Dedifferentiated amniotic fluid mesenchymal stem cell (primary cell): ENCODE results near the gene SNTB2.
A peak's percentile ranks its signal among the peaks of the same experiment; 100 is the strongest.
"Not testable (repeated sequence)": the region's sequence is repeated elsewhere in the genome, so short reads cannot be mapped to it uniquely, and the experiment has no call there.

Source experiments
- DNase-seq: peaks from one replicate; pipeline ENCODE4 v3.0.0-alpha.2; 2016; ENCODE audit errors: extremely low spot score

Gene SNTB2

DNA sequence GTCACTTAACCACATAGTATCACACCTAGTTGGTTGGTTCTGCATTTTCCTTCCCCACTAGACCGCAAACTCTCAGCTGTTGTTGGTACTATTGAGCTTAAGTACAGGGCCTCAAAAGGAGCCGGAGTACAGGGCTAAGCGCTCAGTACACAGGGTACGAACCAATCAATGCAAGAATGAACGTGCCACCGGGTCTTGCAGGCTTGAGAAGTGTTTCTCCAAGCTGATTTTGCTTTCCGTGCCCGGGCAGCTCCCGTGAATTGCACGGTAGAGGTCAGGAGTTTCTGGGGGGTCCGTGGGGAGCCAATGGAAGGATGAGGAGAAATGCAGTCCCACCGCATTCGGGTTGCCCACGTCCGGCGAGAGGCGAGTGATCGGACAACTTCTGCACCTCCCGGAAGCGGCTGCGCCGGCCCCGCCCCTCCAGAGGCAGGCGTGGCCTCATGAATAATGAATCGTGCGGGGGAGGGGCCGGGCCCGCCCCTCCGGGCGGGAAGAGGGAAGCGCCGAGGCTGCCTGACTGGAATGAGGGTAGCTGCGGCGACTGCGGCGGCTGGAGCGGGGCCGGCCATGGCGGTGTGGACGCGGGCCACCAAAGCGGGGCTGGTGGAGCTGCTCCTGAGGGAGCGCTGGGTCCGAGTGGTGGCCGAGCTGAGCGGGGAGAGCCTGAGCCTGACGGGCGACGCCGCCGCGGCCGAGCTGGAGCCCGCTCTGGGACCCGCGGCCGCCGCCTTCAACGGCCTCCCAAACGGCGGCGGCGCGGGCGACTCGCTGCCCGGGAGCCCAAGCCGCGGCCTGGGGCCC lies at the start of gene SNTB2:
SNTB2 (plus strand) TSS at position 523 of the 804 bp plus-strand sequence; CDS start at position 526, 3 bp downstream.
- peak; percentile 88 for DNase-seq

DNA sequence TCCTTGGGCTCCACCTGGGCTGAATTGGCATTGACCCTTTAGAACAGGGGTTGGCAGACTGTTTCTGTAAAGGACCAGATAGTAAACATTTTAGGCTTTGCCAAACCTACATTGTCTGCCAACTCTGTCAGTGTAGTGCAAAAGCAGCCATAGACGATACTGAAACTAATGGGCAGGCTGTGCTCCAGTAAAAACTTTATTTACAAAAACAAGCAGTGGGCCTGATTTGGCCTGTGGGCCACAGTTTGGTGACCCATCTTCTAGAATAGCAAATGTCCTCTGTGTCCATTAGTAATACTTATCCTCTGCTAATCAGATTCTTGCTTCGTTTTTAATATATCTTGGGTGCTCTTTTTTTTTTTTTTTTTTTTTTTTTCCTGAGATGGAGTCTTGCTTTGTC lies 48.4 kb upstream of the SNTB2 start:
- DNase-seq = no peak

DNA sequence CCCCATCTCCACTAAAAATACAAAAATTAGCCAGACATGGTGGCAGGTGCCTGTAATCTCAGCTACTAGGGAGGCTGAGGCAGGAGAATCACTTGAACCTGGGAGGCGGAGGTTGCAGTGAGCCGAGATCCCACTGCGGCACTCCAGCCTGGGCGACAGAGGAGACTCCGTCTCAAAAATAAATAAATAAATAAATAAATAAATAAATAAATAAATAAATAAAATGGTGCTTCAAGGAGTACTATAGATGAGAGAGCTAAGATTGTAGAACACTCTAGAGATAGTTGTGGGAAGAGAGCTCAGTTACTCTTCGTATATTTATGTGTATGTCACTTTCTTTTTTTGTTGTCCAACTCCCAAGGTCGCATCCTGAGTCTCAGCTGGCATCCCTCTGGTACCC lies 47.5 kb upstream of the SNTB2 start:
- DNase-seq = not testable (repeated sequence)

DNA sequence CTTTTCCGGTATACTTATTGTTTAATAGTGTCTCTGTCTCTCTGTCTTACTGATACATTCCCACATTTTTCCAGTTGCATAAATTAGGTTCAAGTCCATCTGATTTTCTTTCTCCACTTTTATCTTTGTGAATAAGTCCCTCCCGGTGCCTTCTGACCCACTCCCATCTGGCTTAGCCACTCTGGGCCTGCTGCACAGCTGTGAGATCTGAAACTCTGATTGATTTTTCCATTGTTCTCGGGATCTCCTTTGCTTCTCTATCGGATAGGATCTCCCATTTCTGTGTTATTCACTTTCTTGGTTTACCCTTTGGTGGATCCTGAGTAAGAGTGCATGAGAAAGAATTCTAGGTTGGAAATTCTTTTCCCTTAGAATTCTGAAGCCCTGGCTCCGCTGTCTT lies 46.0 kb upstream of the SNTB2 start:
- no peak for DNase-seq

DNA sequence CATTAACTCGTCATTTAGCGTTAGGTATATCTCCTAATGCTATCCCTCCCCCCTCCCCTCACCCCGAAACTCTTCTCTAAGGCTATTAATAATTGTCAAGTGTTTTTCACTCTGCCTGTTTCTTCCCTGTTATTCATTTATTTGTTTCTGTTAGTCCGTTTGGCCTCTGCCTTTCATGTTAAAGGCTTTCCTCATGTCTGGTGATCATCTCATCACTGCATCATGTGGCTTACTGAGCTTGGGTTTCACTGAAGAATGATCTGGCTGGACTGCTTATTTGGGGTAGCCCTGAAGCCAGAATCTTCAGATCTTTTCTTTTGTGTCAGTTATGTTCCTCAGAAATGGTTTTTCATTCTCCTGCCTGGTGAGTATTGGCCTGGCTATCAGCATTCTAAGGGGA lies 45.0 kb upstream of the SNTB2 start:
- DNase-seq = no peak

DNA sequence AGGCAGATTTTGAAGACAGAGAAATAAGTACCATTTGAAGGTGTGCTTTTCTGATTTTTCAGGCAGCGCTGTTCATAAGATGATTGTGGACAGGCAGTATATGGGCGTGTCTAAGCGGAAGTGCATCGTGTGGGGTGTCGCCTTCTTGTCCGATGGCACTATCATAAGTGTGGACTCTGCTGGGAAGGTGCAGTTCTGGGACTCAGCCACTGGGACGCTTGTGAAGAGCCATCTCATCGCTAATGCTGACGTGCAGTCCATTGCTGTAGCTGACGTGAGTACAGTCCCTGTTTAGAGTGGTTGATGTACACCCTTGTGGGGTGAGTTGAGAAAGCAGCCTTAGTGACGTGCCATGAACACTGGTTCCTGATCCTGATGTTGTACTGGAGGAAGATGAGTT lies 43.8 kb upstream of the SNTB2 start:
- no peak for DNase-seq

DNA sequence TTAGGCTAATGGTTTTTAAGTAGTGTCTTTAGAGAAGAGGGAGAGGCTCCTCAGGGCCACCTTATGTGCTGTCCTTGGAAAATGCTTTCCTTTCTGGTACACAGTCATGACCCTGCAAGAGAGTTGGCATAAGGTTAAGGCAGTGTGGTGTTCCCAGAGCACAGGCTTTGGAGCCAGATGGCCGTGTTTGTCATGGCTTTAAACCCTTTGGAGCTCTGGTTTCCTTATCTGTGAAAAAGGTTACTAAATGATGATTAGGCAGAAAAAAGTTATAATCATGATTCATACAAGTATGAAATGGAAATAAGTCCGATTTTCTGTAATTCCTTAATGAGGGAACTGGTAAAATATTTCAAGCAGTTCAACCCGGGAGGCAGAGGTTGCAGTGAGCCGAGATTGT lies 41.3 kb upstream of the SNTB2 start:
- DNase-seq = no peak

DNA sequence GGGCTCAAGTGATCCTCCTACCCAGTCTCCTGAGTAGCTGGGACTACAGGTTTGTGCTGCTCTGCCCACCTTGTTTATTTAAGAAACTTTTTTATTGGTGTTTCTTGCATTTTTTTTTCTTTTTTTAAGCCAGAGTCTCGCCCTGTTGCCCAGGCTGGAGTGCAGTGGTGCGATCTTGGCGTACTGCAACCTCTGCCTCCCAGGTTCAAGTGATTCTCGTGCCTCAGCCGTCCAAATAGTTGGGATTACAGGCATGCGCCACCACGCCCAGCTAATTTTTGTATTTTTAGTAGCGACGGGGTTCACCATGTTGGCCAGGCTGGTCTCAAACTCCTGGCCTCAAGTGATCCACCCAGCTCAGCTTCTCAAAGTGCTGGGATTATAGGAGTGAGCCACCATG lies 37.3 kb upstream of the SNTB2 start:
- not testable (repeated sequence) for DNase-seq

DNA sequence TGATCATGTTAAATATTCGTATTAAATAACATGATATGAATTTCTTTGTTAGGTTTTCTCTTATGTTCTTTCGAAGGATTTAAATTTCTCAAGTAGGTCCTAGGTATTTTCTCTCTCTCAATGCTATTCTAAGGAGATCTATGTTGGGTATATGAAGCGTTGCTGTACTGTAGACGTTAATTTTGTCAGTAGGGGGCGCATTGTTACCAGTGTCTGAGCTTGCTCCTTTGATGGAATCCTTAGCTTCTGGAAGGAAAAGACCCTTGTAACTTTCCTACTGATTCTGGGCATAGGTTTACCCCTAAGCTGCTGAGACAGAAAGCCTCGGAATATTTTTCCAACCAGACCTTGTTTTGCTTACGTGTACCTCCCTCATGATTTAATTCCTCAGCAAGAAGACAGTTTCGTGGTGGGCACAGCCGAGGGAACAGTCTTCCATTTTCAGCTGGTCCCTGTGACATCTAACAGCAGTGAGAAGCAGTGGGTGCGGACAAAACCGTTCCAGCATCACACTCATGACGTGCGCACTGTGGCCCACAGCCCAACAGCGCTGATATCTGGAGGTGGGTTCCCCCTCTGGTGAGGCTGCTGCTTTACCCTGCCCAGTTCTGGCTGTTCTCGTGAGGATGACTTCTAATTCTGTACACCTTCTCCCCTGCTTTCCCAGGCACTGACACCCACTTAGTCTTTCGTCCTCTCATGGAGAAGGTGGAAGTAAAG lies 36.7 kb upstream of the SNTB2 start:
- DNase-seq = peak; percentile 79

DNA sequence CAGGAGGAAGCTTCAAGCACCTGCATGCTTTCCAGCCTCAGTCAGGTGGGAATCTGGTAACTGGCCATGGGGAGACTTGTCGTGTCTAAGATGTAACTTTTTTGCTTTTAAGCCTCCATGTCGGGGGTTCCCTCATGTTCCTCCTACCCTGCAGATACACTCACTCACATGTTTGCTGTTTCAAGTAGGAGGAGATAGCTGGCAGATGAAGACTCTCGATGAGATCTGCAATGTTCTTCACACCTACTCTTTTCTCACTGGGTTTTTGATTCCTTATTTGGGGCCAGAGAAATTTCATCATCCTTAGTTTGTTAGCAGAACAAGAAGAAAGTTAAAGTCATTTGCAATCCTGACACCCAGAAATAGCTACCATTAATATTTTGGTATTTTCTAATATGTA lies 29.8 kb upstream of the SNTB2 start:
- DNase-seq = no peak

DNA sequence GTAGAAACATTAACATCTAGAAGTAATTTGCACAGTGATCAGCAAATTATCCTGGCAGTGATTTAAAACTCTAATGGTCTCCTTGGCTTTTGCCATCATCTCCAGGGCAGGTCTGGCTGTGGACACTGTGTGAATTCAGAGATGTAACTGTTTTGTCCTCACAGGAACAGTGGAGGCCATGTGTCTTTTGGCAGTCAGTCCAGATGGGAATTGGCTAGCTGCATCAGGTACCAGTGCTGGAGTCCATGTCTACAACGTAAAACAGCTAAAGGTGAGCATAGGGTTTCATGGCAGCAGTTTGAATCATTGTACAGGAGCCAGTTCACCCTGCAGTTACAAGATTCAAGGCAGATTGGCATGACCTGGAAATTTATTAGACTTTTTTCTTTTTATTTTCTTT lies 26.8 kb upstream of the SNTB2 start:
- no peak for DNase-seq

DNA sequence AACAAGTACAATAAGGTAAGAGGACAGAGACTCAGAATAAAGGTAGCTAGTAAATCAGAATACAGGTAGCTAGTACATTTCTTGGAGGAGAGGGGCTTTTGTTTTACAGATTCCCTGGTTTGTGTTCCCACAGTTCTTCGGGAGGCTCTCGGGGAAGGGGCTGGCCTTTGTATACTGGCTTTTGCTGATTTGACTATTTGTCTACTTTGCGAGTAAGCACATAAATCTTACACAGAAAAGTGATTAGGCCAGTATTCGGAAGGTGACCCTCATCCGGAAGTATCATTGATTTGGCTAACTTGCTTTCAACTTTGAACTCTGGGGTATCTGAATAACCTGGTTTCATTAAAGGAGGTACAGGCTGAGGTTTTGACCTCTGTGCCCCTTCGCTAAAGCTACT lies 21.4 kb upstream of the SNTB2 start:
- DNase-seq = no peak

DNA sequence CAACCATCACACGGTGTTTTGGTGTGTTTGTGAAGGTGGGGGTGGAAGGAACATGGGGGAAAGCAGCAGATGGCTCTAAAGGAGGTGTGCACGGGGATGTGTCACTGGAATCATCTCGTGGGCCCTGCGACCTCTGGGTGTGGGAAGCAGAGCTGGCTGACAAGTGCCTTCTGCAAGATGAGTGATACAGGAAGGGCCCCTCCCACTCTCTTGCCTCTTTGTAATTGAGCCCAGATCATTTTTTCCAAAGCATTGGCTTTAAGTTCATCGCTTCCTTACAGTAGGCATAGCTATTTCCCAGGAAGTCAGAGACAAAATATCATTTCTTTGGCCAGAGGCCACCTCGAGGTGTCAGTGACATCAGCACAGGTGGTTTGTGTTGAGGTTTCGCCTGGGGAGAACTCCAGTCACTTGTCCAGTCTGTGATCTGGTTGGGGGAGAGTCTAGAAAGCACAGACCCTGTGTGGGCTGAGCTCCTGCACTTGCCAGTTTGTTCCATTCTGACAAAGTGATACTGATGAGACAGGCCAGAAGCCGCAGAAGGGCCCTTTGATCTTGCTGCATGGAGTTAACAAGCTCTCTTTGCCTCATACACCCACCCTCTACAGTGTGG lies 20.6 kb upstream of the SNTB2 start:
- peak; percentile 33 for DNase-seq

DNA sequence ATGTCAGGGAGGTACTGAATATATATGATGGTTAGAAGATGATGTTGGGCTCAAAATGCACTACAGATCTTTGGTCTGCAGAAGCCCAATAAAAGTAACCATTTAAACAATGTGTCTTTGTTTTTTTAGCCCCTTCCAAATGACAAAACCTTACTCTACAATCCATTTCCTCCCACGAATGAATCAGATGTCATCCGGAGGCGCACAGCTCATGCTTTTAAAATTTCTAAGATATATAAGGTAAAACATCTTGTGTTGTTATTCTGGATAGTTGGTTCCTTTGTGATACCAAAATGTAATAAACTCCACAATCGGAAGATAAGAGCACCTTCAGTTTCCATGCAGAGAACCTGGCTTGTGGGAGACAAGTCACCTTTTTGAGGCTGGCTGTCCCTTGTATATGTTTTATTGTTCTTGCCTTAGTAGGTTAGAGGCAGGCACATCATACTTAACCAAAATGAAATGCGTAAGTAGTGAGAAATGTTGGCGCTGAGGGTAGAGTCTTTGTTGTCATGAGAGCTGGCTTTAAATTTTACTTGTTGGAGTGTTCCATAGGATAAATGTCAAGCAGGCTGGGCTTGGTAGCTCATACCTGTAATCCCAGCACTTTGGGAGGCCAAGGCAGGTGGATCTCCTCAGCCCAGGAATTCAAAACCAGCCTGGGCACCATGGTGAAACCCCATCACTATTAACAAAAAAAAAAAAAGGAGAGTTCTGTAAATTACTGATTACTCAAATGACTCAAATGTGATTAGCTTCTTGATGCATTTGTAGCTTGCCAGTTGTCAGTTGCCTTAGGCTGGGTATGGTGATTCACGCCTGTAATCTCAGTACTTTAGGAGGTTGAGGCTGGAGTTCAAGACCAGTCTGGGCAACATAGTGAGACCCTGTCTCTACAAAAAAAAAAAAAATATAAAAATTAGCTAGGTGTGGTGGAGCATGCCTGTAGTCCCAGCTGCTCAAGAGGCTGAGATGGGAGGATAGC lies 19.7 kb upstream of the SNTB2 start:
- DNase-seq = no peak

DNA sequence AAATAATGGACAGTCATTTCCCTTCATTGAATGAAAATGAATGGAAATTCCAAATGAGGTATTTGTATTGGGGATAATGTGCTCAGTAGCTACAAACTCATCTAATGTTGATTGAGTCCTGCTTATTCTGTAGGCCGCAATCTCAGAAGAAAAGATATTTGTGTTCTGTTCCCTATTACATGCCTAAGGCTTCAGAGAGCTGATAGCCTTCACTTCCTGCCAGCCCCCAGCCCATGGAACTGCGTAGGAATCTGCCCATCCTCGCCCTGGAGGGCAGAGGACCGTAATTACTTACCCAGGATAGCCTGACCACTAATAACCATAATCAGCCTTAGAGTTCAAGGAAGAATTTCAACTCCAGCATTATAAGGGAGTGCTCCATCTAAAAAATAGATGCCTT lies 17.9 kb upstream of the SNTB2 start:
- no peak for DNase-seq

DNA sequence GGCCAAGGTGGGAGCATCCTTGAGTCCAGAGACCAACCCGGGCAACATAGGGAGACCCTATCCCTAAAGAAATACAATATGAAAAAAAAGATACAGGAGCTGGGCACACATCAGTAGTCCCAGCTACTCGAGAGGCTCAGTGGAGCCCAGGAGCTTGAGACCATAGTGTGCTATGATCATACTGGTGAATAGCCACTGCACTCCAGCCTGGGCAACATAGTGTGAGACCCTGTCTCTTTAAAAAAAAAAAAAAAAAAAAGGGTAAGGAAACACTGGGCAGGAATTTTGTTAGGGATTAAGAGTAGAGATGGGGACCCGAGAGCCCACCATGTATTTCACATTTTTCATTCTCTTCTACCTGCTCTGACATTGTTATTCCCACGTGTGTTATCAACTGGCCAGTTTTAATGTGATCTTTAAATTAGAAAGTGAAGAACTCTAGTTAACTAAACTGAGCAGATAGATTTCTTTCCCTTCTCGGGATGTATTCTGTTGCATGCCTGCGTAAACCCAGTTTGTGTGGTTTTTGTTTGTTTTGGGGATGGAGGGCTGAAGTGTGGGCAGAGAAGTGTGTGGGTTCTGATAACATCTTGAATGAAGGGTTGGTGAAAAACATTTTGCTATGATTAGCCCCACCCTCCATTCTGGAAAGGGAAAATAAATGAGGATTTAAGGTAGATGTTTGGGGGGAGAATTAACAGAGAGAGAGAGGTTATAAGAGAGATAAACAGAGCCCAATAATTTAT lies 17.2 kb upstream of the SNTB2 start:
- DNase-seq = no peak

DNA sequence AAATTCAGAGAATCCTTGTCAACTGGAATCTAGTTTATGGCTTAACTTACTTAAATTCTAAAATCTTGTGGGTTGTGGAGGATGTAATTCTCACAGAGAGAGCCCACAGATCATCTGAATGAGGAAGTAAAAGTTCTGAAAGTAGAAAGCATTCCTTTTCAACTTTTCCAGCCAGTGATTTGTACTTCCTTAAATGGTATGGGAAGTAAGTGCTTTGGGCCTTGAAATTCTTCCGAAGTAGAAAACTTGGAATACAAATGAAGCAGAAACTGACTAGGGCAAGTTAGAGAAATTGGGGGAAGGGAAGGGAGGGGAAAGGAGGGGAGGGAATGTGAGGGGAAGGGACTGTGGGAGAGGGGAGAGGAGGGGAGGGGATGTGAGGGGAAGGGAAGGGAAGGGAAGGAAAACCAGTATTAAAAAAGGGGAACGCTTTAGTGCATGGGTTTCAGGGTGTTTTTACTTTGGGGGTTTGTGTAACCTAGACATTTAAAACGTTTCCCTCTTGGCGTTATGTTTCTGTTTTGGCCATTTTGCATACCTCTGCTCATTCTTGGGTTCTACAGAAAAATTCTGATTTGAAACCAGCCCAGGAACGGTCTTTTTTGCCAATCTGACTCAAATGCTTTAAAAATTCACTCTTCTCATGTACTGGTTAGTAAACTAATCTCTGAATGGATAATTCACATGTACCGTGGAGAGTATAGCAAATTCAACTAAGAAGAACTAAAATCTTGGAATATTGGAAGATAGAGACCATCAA lies 15.5 kb upstream of the SNTB2 start:
- DNase-seq = peak; percentile 76

DNA sequence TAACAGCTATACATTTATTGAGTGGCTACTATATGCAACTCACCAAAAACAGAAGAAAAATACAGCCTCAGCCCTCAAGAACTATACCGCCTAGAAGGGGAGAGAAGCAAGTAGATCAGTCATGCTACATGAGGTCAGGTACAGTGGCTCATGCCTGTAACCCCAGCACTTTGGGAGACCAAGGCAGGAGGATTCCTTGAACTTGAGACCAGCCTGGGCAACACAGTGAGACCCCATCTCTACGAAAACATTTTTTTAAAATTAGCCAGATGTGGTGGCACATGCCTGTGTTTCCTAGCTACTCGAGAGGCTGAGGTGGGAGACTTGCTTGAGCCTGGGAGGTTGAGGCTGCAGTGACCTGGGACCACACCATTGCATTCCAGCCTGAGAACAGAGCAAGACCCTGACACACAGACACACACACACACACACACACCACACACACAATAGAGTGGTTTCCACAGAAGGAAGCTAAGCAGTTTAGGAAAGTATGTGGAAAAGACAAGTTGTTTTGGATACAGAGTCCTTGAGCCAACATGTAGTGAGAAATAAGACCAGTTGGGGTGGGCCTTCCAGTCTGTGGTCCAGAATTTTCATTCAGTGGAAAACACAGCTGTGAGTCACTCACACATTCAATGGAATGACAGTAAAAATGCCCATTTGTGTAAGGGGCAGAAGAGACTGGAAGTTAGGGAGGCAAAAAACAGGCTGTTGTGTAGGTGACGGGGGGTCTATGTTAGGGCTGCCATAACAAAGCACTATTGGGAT lies 10.7 kb upstream of the SNTB2 start:
- no peak for DNase-seq

DNA sequence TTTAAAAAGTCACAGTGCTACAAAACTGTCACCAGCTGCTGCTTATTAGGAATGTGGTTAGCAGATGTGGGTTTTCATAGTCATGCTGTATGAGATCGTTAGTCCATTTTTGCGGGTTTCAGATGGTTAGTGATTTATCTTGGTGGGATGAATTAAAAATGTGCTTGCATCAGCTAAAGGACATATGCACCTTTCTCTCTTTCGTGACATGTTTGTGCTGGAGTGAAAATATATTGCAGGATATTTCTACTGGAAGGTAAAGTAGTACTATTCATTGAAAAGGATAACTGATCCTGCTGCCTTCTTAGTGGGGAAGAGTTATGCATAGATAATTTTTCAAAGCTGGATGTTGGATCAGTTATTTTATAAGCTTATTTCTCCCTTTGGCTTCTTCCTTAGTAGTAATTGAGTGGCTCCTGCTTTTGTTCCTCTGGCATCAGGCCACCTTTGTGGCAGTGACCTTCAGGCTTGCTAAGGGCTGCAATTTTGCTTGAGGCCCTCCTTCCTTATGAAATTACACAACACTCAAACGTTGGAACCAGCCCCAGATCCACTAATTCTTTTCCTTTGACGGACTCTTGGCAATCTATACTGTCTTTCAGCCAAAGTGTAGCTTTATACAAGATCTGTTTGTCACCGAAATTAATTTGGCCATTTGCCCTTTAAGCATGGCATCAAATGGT lies 7.5 kb upstream of the SNTB2 start:
- DNase-seq = peak; percentile 81
